Measurements from ENCODE around the gene HSBP1.

DNA sequence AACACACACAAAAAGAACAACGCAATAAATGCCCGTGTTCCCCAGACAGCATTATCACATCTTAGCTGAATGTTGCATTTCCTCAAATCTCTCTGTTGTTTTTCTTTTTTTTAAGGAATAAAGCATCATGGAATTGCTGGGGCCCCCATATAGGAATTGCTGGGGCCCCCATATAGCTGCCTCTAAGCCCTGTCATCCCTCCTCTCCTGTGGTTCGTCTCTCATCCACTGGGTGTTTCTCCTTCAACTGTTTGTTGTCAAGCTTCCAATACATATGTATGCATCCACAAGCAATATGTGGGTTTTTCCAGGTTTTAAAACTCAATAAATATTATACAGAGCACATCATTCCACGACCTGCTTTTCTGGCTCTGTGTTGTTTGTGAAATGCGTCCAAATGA lies 43.2 kb downstream of the HSBP1 start:
- TF ChIP-seq, protein P1, sequence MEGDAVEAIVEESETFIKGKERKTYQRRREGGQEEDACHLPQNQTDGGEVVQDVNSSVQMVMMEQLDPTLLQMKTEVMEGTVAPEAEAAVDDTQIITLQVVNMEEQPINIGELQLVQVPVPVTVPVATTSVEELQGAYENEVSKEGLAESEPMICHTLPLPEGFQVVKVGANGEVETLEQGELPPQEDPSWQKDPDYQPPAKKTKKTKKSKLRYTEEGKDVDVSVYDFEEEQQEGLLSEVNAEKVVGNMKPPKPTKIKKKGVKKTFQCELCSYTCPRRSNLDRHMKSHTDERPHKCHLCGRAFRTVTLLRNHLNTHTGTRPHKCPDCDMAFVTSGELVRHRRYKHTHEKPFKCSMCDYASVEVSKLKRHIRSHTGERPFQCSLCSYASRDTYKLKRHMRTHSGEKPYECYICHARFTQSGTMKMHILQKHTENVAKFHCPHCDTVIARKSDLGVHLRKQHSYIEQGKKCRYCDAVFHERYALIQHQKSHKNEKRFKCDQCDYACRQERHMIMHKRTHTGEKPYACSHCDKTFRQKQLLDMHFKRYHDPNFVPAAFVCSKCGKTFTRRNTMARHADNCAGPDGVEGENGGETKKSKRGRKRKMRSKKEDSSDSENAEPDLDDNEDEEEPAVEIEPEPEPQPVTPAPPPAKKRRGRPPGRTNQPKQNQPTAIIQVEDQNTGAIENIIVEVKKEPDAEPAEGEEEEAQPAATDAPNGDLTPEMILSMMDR (conservative IDR thresholded peaks at IDR 0.05; ENCODE audit: low read length), result no peak
- no peak for TF ChIP-seq EZH2phosphoT487 (IDR thresholded peaks at IDR 0.05; ENCODE audit: borderline replicate concordance)
